HepG2 (cell line): ENCODE data around the gene NGDN. TPM values are rescaled to one million over a fixed set of nuclear protein-coding genes. Genes with fewer than 3 reads are reported as not detected.

Experiments used
- ADNP ChIP-seq: sonication (generic); formaldehyde crosslinking; IDR thresholded peaks from 2 replicates; pipeline ENCODE4 v1.4.0; 2020; ENCODE audit warnings: missing genetic modification reagents
- CEBPZ ChIP-seq: IDR thresholded peaks from 2 replicates; pipeline ENCODE4 v1.6.1; 2012; ENCODE audit warnings: low read length, improper control_type of control experiment
- CREBL2 ChIP-seq: sonication (generic); formaldehyde crosslinking; IDR thresholded peaks from 2 replicates; pipeline ENCODE4 v1.8.1; 2023; ENCODE audit warnings: missing genetic modification reagents, mild to moderate bottlenecking, borderline replicate concordance
- HOXA3 ChIP-seq: sonication (generic); formaldehyde crosslinking; IDR thresholded peaks from 2 replicates; pipeline ENCODE4 v1.5.0; 2020; ENCODE audit warnings: missing genetic modification reagents
- KAT7 ChIP-seq: IDR thresholded peaks from 2 replicates; pipeline ENCODE4 v1.6.1; 2018; ENCODE audit warnings: borderline replicate concordance, missing compliant biosample characterization
- MIXL1 ChIP-seq: IDR thresholded peaks from 2 replicates; pipeline ENCODE4 v1.6.1; 2016
- NFATC3 ChIP-seq: sonication (generic); formaldehyde crosslinking; IDR thresholded peaks from 2 replicates; pipeline ENCODE4 v1.5.1; 2020; ENCODE audit warnings: mild to moderate bottlenecking, missing genetic modification reagents
- POLR2AphosphoS5 ChIP-seq: IDR thresholded peaks from 2 replicates; pipeline ENCODE4 v1.6.1; 2012; ENCODE audit warnings: low read depth, low read length
- REL ChIP-seq: sonication (generic); formaldehyde crosslinking; conservative IDR thresholded peaks from 2 replicates; pipeline ENCODE4 v1.8.0; 2022; ENCODE audit warnings: mild to moderate bottlenecking, missing genetic modification reagents, moderate library complexity
- SNAPC5 ChIP-seq: sonication (generic); formaldehyde crosslinking; IDR thresholded peaks from 2 replicates; pipeline ENCODE4 v1.8.1; 2023; ENCODE audit warnings: mild to moderate bottlenecking, missing genetic modification reagents, borderline replicate concordance
- TBL1XR1 ChIP-seq: fragments of 150-350 bp; IDR thresholded peaks from 2 replicates; pipeline ENCODE4 v1.6.1; 2014; ENCODE audit warnings: borderline replicate concordance, low read length; ENCODE audit not compliant: partially characterized antibody
- THAP9 ChIP-seq: sonication (generic); formaldehyde crosslinking; IDR thresholded peaks from 2 replicates; pipeline ENCODE4; 2020; ENCODE audit warnings: missing genetic modification reagents, mild to moderate bottlenecking, borderline replicate concordance
- WIZ ChIP-seq: sonication (generic); formaldehyde crosslinking; IDR thresholded peaks from 2 replicates; pipeline ENCODE4 v1.5.1; 2020; ENCODE audit warnings: mild to moderate bottlenecking, missing genetic modification reagents
- ZHX1 ChIP-seq: sonication (generic); formaldehyde crosslinking; IDR thresholded peaks from 2 replicates; pipeline ENCODE4 v1.8.1; 2022; ENCODE audit warnings: low read depth, mild to moderate bottlenecking, missing genetic modification reagents
- ZMAT3 ChIP-seq: sonication (generic); formaldehyde crosslinking; conservative IDR thresholded peaks from 2 replicates; pipeline ENCODE4 v1.7.0; 2021; ENCODE audit warnings: missing genetic modification reagents
- ZNF180 ChIP-seq: sonication (generic); formaldehyde crosslinking; IDR thresholded peaks from 2 replicates; pipeline ENCODE4 v1.4.0; 2020; ENCODE audit warnings: low read depth, missing genetic modification reagents, borderline replicate concordance
- ZNF446 ChIP-seq: sonication (generic); formaldehyde crosslinking; IDR thresholded peaks from 2 replicates; pipeline ENCODE4 v1.5.0; 2020; ENCODE audit warnings: mild to moderate bottlenecking, missing genetic modification reagents
- ZNF451 ChIP-seq: sonication (generic); formaldehyde crosslinking; IDR thresholded peaks from 2 replicates; pipeline ENCODE4 v1.5.0; 2020; ENCODE audit warnings: mild to moderate bottlenecking, missing genetic modification reagents
- ZNF558 ChIP-seq: sonication (generic); formaldehyde crosslinking; IDR thresholded peaks from 2 replicates; pipeline ENCODE4 v1.9.0; 2022; ENCODE audit warnings: mild to moderate bottlenecking, missing genetic modification reagents, borderline replicate concordance
- ZNF567 ChIP-seq: sonication (generic); formaldehyde crosslinking; IDR thresholded peaks from 2 replicates; pipeline ENCODE4 v1.8.1; 2023; ENCODE audit warnings: mild to moderate bottlenecking, missing genetic modification reagents, borderline replicate concordance
- polyA plus RNA-seq, 8 experiments: library from polyadenylated mRNA; depleted of rRNA in 3 of 8; stranded (reverse) in 7 of 8; unstranded in 1 of 8; fragments of >200 nt; fragmentation: Illumina TruSeq in 4 of 8; extraction: Trizol in 4 of 8; gene quantifications; 2 replicates each; pipeline versions ENCODE4 v1.2.1 to v1.2.3, GENCODE V29; 2011 to 2016; ENCODE audit warnings: low read depth in 4 of 8, missing spikeins in 1 of 8, mixed read lengths in 1 of 8; ENCODE audit not compliant: insufficient read depth in 1 of 8
- total RNA-seq, 5 experiments: library from RNA; depleted of rRNA; stranded (reverse); fragments of >200 nt; fragmentation: Illumina TruSeq; extraction: Trizol; gene quantifications; 2 replicates each; pipeline ENCODE4 v1.2.3, GENCODE V29; 2016; ENCODE audit warnings: low read depth in 1 of 5

The NGDN gene
- total and polyA plus RNA-seq, 2 of the 13 experiments (the other 11 are each of a cell fraction or from before 2014, with no cell fraction given) = 154 to 216 TPM

- TF ChIP-seq ZHX1 (CRISPR knock-in tag) = peak; percentile 97
- TF ChIP-seq KAT7 = peak; percentile 97
- peak; percentile 95; the same call in 1 of the 2 replicates for TF ChIP-seq ZNF567 (CRISPR knock-in tag)
- TF ChIP-seq CREBL2 = 0 out of 2 replicates have a peak, but pooled peaks have one; percentile 25
- no peak; the same call in 1 of the 2 replicates for TF ChIP-seq NFATC3 (CRISPR knock-in tag)
- peak; percentile 95; the same call in 1 of the 2 replicates for TF ChIP-seq THAP9 (CRISPR knock-in tag)
- peak; percentile 94 for TF ChIP-seq MIXL1 (CRISPR knock-in tag)
- TF ChIP-seq ZNF180 (CRISPR knock-in tag) = peak; percentile 92; the same call in 1 of the 2 replicates
- TF ChIP-seq TBL1XR1 = peak; percentile 20
- TF ChIP-seq POLR2AphosphoS5 = peak; percentile 98
- TF ChIP-seq SNAPC5 = peak; percentile 90; the same call in 1 of the 2 replicates
- peak; percentile 86 for TF ChIP-seq CEBPZ
- TF ChIP-seq REL (CRISPR knock-in tag) = no peak; the same call in 1 of the 2 replicates
- TF ChIP-seq ZNF558 (CRISPR knock-in tag) = peak; percentile 97; the same call in 1 of the 2 replicates
- TF ChIP-seq WIZ = peak; percentile 86; the same call in 1 of the 2 replicates
- TF ChIP-seq ZMAT3 (CRISPR knock-in tag) = no peak; the same call in 1 of the 2 replicates
- TF ChIP-seq ADNP (CRISPR knock-in tag) = no peak
- 0 out of 2 replicates have a peak, but pooled peaks have one; percentile 51 for TF ChIP-seq ZNF446 (CRISPR knock-in tag)
- peak; percentile 97 for TF ChIP-seq HOXA3 (CRISPR knock-in tag)
- TF ChIP-seq ZNF451 = peak; percentile 91
Observed at GRCh38 chr14:23469127-23469905, at the start of gene NGDN (continued).
